CMK (cell line): ENCODE measurements around the gene SORT1.

Experiments
- DNase-seq: peaks from one replicate; pipeline ENCODE4 v3.0.0-alpha.2; 2010; ENCODE audit warnings: low read depth

Gene SORT1

DNA sequence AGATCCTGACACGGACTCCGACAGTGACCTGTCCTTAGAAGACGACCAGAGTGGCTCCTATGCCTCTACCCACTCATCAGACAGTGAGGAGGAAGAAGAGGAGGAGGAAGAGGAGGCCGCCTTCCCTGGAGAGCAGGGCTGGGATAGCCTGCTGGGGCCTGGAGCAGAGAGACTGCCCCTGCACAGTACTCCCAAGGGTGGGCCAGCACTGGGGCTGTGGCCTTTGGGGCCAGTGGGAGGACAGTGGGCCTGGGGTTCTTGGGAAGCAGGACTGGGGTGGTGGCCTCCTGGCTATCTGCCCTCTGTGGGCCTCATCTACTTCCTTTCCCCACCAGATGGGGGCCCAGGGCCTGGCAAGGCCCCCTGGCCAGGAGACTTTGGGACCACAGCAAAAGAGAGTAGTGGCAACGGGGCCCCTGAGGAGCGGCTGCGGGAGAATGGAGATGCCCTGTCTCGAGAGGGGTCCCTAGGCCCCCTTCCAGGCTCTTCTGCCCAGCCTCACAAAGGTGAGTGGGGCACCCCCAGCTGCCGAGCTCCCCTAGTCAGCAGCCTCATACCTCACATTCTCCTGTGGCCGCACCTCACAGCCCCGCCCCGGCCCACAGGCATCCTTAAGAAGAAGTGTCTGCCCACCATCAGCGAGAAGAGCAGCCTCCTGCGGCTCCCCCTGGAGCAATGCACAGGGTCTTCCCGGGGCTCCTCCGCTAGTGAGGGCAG is 124.7 kb downstream of the SORT1 start:
- DNase-seq: no peak

DNA sequence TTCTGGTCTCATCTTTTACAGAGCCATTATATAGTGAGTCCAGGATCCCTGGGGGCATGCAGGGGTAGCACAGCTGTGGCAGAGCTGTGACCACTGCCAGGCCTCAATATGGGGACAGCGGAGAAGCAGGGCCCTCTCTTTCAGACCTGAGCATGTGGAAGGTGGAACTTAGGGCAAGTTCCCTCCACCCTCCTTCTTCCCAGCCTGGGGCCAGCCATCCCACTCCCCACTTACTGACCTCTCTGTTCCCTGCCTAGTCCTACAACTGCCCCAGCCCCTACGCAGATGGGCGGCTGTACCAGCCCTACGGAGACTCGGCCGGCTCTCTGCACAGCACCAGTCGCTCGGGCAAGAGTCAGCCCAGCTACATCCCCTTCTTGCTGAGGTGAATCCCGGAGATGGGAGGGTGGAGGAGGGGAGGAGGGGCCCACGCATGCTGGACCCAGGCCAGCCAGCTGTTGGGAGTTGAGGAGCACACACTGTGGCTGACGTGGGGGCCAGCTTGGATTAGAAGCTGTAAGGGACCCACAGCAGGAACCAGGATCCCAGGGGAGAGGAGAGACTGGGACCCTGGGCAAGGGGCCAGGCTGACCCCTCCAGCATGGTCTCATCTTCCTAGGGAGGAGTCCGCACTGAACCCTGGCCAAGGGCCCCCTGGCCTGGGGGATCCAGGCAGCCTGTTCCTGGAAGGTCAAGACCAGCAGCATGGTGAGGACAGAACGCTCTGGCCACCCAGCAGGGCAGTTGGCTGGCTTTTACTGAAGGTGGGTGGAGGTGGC is 125.5 kb downstream of the SORT1 start:
- DNase-seq: no peak

- no peak for DNase-seq
These were observed 126.3 kb downstream of the SORT1 start for GRCh38 chr1:109271458-109271857.

DNA sequence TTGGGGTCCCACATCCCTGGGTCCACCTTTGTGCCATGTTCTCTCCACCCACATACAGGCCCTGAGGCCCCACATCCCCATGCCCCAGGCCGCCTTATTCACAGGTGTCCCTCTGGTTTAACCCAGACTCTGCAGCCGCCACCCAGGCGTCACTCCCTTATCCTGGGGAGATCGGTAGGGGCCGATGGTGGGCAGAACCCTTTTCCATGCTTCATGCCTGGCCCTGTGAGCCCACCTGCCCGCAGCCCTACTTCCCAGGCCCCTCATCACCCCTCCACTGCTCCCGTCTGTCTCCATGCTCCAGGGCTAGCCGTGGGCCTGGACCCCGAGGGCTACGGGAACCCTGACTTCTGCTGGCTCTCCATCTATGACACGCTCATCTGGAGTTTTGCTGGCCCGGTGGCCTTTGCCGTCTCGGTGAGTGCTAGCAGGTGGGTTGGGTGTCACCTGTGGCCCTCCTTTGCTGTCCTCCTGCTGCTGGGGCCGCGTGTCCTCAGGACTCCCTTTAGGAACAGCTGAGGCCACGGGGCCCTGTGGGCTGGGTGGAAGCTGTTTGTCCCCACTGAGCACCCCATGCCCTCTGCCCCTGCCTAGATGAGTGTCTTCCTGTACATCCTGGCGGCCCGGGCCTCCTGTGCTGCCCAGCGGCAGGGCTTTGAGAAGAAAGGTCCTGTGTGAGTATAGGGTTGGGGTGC is 126.9 kb downstream of the SORT1 start:
- DNase-seq: no peak

GRCh38 chr1:109269981-109270622 is 127.6 kb downstream of the SORT1 start:
- DNase-seq: no peak

DNA sequence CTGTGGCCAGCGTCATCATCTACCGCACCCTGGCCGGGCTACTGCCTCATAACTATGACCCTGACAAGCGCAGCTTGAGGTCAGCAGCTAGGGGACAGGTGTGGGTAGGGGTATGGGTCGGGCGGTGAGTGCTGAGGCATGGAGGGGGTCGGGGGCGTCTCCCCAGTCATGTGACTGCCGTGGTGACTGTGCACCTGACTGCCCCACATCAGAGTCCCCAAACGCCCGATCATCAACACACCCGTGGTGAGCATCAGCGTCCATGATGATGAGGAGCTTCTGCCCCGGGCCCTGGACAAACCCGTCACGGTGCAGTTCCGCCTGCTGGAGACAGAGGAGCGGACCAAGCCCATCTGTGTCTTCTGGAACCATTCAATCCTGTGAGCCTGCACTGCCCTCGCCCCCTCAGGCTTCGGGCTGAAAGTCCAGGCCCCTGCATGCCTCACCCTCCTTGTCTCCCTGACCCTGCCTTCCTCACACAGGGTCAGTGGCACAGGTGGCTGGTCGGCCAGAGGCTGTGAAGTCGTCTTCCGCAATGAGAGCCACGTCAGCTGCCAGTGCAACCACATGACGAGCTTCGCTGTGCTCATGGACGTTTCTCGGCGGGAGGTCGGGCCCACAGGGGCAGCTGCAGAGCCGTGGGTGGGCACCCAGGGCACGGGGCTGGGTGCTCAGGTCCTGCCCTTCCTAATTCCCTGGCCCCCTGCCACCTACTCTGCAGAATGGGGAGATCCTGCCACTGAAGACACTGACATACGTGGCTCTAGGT is 128.3 kb downstream of the SORT1 start:
- DNase-seq: no peak

DNA sequence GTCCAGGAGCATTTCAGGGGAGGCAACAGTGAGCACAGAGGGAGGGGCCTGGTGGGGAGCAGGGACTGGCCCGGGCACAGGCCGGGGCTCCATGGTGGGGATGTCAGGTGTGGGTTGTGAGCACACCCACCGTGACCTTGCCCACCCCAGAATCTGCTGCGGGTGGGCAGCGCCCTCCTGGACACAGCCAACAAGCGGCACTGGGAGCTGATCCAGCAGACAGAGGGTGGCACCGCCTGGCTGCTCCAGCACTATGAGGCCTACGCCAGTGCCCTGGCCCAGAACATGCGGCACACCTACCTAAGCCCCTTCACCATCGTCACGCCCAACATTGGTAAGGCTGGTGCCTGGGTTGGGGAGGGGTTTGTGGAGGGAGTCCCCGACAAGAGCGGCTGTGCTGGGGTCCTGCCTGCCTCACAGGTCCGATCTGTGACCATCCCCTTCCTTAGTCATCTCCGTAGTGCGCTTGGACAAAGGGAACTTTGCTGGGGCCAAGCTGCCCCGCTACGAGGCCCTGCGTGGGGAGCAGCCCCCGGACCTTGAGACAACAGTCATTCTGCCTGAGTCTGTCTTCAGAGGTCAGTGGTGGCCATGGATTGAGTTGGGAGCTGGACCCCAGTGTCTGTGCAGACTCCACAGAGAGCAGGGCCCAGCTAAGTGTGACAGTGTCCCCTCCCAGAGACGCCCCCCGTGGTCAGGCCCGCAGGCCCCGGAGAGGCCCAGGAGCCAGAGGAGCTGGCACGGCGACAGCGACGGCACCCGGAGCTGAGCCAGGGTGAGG is 129.1 kb downstream of the SORT1 start:
- DNase-seq: no peak

- DNase-seq: no peak
These were observed 129.9 kb downstream of the SORT1 start for GRCh38 chr1:109267743-109268300.

GRCh38 chr1:109266965-109267364 is 130.8 kb downstream of the SORT1 start:
- DNase-seq: no peak

GRCh38 chr1:109265741-109266330 is 131.9 kb downstream of the SORT1 start:
- no peak for DNase-seq

- no peak for DNase-seq
These were observed 132.7 kb downstream of the SORT1 start for GRCh38 chr1:109265016-109265415.

GRCh38 chr1:109264379-109264755 is 133.4 kb downstream of the SORT1 start:
- DNase-seq: no peak

- peak; percentile 60 for DNase-seq
These were observed 133.9 kb downstream of the SORT1 start for GRCh38 chr1:109263597-109264378.

DNA sequence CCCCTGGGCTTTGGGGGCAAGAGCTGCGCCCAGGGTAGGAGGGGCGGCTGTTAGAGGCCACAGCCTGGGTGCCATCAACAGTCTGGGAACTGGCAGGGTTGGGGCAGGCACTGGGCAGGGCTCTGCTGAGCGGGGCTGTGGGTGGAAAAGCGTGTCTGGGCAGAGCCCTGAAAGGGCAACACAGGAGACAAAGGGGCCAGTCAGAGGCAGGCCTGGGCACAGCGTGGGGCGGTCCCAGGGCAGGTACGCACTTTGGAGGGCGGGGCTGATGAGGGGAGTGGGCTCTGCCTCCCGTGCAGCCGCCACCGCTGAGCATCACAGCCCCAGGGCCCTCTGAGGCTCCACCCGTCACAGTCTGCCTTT is 134.5 kb downstream of the SORT1 start:
- DNase-seq: no peak

DNA sequence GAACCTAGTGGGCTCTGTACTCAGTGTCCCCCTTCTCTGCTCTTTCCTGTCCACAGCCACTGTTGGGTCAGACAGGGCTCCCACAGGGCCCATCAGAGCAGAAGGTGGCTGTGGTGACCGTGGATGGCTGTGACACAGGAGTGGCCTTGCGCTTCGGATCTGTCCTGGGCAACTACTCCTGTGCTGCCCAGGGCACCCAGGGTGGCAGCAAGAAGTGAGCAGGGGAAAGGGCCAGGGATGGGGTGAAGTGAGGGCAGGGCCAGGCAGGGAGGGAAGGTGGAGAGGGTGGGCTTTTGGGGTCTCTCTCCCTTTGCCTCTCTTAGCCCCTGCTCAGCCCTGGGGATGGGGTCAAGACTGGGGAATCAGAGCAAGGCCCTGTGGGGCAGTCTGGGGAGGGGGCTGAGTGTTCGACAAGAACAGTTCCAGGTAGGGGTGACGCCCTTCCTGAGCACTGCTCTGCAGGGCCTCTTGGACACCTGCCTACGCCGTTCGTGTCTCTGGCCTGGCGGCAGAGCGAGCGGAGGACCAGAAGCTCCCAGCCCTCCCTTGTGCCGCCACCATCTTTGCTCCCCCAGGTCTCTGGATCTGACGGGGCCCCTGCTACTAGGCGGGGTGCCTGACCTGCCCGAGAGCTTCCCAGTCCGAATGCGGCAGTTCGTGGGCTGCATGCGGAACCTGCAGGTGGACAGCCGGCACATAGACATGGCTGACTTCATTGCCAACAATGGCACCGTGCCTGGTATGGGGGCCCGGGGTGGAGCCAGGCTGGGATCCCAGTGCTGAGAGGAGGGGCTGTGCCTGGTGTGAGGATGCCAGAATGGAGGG is 135.3 kb downstream of the SORT1 start:
- DNase-seq: no peak

GRCh38 chr1:109261578-109261977 is 136.1 kb downstream of the SORT1 start:
- no peak for DNase-seq

DNA sequence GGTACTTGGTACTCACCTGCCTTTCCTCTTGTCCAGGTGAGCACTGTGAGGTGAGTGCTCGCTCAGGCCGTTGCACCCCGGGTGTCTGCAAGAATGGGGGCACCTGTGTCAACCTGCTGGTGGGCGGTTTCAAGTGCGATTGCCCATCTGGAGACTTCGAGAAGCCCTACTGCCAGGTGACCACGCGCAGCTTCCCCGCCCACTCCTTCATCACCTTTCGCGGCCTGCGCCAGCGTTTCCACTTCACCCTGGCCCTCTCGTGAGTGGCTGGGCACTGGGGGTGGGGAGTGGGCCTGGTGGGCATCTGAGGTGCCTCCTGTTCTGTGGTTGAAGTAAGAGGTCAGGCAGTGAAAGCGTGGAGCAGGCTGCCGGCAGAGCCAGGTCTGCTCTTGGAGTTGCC is 136.7 kb downstream of the SORT1 start:
- DNase-seq: no peak

DNA sequence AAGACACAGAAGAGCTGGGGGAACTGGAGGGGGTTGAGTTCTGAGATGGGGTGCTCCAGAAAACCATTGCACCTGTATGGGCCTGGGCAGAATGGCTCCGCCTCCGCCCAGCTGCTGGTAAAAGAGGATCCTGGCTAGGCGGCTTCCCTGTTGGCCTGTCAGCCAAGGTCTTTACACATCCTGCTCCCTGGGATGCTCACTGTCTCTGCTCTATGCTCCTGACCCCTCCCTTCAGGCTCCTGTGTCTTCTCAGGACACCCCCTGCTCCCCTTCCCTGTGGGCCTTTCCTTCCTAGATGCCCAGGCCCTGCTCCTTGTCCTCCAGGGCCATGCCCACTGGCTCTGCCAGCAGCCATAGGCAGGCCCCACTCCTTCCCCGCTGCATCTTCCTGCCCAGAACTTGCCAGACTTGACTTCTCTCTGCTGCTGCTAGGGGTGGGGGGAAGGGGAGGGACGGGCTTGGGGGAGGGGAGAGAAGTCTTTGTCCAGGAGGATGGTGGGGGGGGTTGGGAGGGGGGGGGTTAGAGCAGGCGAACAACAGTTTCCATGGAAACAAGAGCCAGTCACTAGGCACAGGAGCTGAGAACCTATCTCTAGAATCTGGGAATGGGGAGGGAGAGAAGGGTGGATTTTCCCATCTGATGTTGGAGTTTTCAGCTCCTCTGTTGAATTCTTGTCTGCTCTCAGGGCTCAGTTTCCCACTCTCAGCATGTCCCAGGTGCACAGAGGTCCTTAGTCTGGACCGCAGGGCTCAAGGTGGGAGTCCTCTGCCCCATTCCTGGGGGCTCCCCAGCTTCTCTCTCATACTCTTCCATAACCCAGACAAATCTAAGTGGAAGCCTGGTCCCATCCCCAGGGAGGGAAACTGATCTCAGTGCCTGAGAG is 137.8 kb downstream of the SORT1 start:
- DNase-seq: no peak
